GM21717 (cell line): ENCODE results near the gene SWAP70.

ENCODE experiments used
- ATAC-seq: cut with Tn5 transposase; IDR thresholded peaks from one replicate; pipeline ENCODE4 v1.9.1; 2021; ENCODE audit warnings: mild to moderate bottlenecking, moderate library complexity; ENCODE audit not compliant: unreplicated experiment

The SWAP70 gene

DNA sequence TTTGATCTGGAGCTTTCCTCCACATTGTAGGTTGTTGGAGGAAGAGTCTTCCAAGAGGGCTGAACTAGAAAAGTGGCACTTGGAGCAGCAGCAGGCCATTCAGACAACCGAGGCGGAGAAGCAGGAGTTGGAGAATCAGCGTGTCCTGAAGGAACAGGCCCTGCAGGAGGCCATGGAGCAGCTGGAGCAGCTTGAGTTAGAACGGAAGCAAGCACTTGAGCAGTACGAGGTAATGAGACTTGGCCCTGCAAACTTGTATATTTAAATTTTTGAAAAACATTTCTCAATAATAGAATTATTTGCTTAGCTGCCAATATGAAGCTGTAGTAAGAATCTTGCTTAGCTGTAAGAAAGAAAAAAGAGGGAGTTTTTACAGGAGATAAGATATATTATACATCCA, 84.0 kb downstream of the SWAP70 start:
- ATAC-seq: no peak

DNA sequence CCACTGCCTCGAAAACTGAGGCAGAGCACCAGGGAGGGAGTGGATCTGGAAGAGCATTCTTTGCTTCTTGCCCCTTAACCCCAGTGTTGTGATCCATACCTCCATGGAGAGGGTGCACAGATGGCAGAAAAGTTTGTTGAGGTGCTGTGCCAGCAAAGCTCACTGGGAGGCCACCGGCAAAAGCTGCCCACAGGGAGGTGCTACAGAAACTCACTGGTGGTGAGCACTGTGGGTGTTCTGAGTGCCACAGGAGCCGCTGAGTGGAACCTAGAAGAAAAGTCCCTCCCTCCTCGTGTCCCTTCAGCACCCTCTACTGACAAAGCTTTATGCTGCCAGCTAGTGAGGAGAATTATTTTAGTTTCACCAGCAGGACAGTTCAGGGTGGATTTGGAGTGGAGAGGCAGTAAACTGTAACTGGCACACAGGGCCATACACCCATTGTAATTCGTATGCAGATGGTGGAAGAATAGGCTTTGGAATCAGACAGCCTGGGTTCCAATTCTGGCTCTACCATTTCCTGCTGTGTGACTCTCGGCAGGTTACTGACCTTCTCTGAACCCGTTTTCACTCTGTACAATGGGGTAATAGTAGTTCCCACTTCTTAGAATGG, 84.6 kb downstream of the SWAP70 start:
- ATAC-seq: peak; percentile 68

- ATAC-seq: no peak
Measured at GRCh38 chr11:9750551-9750950, 86.7 kb downstream of the SWAP70 start.

GRCh38 chr11:9752091-9752490, 88.2 kb downstream of the SWAP70 start:
- no peak for ATAC-seq

GRCh38 chr11:9753021-9753420, 89.1 kb downstream of the SWAP70 start:
- no peak for ATAC-seq

DNA sequence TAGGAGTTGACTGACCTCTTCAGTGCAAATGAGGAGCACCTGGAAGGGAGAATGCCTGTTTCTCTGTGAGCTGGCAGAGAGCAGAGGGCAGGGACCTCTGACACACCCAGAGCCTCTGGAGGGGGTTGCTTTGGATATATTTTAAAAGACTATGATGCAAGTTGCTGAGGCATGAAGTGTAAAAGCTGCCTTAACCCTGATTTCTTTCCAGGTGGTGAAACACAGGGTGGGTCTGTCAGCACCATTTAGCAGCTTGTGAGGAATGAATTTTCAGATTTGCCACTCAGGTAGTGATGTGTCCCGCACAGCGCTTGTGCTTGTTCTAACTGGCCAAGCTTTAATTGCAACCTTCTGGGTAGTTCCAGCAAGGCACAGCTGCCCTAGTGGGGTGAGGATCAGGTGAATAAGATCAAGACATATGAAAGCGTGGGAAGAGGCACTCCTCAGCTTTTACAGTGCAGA, 90.2 kb downstream of the SWAP70 start:
- ATAC-seq: no peak

- ATAC-seq: no peak
Measured at GRCh38 chr11:9755561-9756185, 91.8 kb downstream of the SWAP70 start.

DNA sequence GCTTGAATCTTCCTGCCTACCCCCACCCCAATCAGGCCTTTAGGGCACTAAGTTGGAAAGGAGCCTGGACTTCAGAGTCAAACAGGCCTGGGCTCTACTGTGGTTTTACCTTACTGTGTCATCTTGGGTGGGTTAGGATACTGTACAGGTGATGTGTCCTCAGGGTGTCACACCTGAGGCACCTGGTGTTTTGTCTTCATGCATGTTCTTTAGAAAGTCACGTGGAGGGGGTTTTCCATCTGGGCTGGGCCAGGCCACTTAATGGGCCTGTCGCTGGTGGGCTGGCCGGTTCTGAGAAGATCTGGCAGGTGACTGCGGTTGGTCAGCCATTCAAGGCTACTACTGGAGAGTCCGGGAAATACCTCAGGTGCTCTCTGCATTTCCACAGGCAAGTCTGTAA, 92.6 kb downstream of the SWAP70 start:
- no peak for ATAC-seq

DNA sequence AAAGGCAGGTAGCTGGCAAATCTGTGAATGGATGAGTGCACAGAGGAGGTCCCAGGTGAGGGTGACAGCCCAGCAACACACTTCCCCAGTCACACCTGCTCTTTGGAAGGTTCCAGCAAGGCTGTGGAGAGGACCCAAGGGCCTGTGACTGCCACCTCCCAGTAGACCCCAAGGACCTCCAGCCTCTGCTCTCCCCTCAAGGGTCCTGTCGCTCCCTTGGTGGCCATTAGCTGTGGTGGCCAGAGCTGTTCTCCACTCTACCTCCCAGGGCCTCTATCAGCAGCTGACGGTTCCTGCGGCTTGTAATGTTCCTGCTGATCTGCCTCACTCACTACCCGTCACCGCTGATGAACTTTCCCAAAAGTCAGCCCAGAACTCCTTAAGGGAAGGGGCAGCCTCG, 93.0 kb downstream of the SWAP70 start:
- ATAC-seq: no peak

DNA sequence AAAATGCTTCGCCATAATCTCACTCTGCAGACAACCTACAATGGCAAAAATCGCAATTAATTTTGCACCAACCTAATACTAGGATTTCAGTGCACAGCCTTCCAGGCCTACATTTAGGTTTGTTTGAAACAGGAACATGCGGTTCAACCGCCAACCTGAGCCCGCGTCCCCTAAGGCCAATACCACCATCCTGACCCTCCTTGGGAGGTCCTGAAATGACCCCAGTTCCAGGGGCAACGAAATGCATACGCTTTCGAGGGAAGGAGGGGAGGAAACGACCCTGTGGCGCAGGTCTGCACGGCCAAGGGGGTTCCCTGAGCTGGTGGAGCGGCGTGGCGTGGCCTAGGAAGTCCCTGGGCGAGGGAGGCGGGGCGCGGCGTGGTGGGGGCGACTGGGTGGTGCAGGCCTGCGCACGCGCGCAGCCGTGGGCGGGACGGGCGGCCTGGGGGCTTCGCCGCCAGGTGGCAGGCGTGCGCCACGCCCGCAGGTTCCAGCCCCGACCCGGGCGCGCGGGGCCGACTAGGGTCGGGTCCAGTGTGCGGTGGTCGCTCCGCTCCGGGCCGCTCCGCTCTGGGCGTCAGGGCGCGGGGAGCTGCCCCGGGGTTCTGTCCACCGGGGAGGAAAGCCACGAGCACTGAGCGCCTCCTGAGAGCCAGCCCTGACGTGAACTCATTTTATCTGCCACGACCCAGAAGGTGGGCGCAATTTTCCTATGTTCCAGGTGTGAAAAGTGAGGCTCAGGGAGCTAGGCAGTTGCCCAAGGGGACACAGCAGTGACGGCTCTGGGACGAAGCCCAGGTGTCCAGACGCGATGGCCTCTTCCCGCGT, 94.1 kb downstream of the SWAP70 start:
- ATAC-seq: peak; percentile 51

DNA sequence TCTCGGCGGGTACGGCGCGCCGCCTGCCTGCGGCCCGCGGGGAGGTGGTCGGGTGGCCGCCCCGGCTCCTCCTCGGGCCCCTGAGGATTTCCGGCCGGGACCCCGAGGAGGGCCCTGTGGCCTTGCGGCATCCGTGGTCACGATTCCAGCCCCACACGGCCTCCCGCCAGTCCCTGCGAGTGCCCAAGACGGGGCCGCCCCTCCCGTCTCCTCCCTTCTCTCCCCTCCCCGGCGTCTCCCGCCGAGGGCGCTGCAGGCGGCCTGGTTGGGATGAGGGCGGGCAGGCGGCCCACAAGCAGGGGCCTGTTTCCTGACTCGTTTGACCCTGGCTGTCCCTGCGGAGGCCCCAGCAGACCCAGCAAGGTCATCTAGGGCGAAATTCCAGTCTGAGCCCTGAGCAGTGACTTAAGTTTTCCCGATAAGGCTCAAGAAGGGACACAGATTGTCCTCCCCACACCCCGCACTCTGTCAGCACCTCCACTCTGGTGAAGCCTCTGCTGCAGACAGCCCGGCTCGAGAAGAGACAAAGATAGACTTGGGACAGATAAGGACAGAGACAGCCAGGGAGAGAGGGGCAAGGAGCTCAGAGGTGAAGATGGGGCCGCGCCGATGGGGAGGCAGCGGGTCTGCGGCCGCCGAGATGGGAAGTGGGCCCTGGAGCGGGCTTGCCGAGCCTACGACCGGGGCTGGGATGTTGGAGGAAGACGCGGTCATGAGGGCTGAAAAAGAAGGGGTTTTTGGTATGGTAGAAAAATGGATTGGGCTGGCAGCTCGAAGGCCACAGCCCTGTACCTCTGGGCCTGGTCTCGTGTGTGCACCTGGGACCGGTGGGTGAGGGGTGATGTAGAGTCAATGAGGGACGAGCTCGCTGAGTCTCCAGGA, 95.0 kb downstream of the SWAP70 start:
- ATAC-seq: peak; percentile 20

GRCh38 chr11:9759519-9760192, 95.8 kb downstream of the SWAP70 start:
- peak; percentile 30 for ATAC-seq

DNA sequence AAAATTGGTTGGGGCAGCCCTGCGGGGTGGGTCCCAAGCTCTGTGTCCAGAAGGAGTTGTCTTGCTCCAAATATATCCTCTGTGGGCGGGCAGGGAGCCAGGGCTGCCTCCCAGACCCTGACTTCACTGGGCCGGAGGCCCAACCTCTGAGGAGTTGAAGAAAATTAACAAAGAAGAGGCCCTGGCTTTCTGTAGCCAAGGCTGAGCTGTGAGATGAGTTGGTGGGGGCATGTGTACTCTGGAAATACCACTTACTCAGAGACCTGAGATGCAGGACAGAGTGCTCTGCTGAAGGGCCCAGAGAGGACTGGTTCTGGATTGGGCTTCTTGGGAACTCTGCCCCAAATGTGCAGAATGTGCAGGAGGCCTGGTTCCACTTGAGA, 96.3 kb downstream of the SWAP70 start:
- ATAC-seq: no peak

- no peak for ATAC-seq
Measured at GRCh38 chr11:9761441-9761945, 97.6 kb downstream of the SWAP70 start.

DNA sequence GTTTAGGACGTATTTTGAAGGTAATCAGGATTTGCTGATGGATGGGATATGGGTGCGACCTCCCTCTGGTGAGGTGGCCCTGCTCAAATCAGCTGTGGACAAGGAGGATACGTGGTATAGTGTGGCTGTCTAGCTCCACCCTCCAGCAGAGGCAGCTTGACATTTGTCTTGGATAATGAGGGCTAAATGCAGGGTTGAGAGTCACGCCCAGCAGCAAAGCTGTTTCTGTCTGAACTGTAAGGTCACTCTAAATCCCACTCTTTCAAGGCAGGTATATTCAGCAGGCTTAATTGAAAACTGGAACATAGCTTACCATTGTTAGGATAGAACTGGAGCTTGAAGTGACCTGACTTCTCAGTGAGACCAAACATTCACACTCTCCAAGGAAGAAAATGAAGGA, 98.7 kb downstream of the SWAP70 start:
- no peak for ATAC-seq

GRCh38 chr11:9763301-9763700, 99.4 kb downstream of the SWAP70 start:
- ATAC-seq: no peak

- ATAC-seq: no peak
Measured at GRCh38 chr11:9765320-9766101, 101.6 kb downstream of the SWAP70 start.

- ATAC-seq: no peak
Measured at GRCh38 chr11:9769621-9770020, 105.7 kb downstream of the SWAP70 start.

- ATAC-seq: no peak
Measured at GRCh38 chr11:9771071-9771511, 107.2 kb downstream of the SWAP70 start.
